GM12892 (cell line): Measurements from ENCODE around the gene TRMO.

Experiments used
- POLR2A ChIP-seq: IDR thresholded peaks from 2 replicates; pipeline ENCODE4 v1.6.1; 2011; ENCODE audit warnings: low read depth, low read length, control low read depth
- POLR2AphosphoS5 ChIP-seq: IDR thresholded peaks from 2 replicates; pipeline ENCODE4 v1.6.1; 2011; ENCODE audit warnings: low read depth, low read length, control low read depth

DNA sequence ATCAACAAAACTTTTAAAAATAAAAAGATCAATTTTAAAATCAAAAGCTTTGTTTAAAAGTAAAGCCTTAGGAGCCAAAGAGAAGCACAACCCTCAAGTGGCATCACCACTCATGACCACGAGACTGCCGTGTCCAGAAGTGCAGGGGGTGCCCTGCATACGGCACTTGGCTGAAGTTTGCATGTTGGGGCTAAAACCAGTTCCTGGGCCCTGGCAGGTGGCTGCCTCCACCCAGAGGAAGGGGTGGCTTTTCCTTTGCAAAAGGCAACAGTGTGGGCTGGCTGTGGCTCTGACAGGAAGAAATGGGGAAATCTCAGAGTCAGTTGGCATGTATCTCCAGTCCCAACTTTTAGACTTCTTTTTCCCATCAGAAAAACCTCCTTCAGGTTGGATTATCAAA is 15.3 kb downstream of the TRMO start:
- TF ChIP-seq POLR2AphosphoS5 = no peak
- no peak for TF ChIP-seq POLR2A
